ENCODE measurements around the gene SIRT5. TPM values are rescaled to one million over a fixed set of nuclear protein-coding genes. Genes with fewer than 3 reads are reported as not detected.

The SIRT5 gene
- polyA plus RNA-seq (2013): 15.7 TPM

DNA sequence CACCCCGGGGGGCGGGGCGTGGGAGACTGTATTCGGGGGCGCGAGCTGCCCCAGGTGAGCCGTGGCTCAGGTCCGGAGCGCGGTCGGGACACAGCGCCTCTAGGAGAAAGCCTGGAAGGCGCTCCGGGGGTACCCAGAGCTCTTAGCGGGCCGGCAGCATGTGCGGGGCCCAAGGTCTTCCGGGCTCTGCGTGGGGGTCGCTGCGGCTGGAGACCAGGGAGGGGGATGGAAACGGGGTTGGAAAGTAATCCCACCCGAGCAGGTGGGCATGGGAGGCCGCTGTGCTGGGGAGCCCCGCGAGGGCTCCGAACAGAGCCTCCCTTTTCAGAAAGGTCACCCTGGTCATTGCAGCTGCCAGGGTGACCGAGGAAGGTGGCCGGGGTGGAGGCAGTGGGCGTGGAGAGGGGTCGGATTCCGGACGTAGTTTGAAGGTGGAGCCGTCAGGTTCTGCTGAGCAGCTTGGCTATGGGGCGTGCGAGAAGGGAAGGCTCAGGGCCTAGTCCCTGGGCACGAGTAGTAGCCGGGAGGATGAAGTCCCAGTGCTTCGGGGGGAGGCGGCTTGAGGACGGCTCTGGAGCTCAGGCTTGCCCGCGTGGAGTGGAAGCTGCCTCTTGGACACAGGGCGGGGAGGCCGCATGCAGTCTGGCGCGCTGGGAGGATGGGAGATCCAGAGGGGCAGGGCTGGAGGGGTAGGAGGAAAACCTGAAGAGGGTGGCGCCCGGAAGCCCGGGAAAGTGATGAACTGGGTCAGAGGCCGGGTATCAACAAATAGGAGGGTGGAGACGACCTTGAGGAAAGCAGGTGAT lies at the start of gene SIRT5:
Gene SIRT5, plus strand, starts transcription at position 31 of the 806 bp plus-strand sequence. CDS start 9,510 bp downstream, outside the sequence.
- Histone ChIP-seq H3K4me3 (ENCODE audit: control insufficient read depth in 1 of 7, extremely low read depth in 1 of 7, insufficient read depth in 4 of 7, low read depth in 2 of 7, low read length in 6 of 7) (peak within 1 kb of the TSS; percentile 78 to 93 (median 84)), H3K9me3 (ENCODE audit: control extremely low read depth in 1 of 5, control insufficient read depth in 4 of 5, insufficient read depth in 2 of 5, low read depth in 1 of 5, low read length in 4 of 5) (peaks cover 0 to 2% (median 0%) of the 10 kb centered on the region in 5 experiments), H3K36me3 (ENCODE audit: control insufficient read depth in 4 of 4, insufficient read depth in 4 of 4, low read length in 3 of 4) (peaks cover 0 to 5% (median 2%) of the 10 kb centered on the region in 4 experiments), H3K4me1 (ENCODE audit: control extremely low read depth in 1 of 4, control insufficient read depth in 4 of 4, insufficient read depth in 4 of 4, low read length in 3 of 4) (peaks cover 6 to 18% (median 16%) of the 10 kb centered on the region in 4 experiments), H3K27ac (ENCODE audit: insufficient read depth in 1 of 2, low read depth in 1 of 2, low read length in 2 of 2, poor library complexity in 1 of 2, severe bottlenecking in 2 of 2) (peak within 1 kb of the TSS; percentile 54 to 87), H3K27me3 (replicated peaks in 2 of 5; ENCODE audit: control insufficient read depth in 4 of 5, insufficient read depth in 5 of 5, low read length in 4 of 5) (no peaks in the 10 kb centered on the region)
- peak; percentile 88 to 94 (median 92) for DNase-seq
- ChIA-PET POLR2A (interaction anchor here (0.6 to 1.7 kb wide), 7 partner anchors 16 to 121 kb away, joined by 3 to 9 read pairs (median 4); partner anchors contain the start of gene NOL7), CTCF (interaction anchor here (0.6 to 5.4 kb wide), 38 partner anchors 10 to 240 kb away, joined by 3 to 44 read pairs (median 4); partner anchors contain the start of gene NOL7)
- WGBS (ENCODE audit: insufficient coverage): 0% methylated on average over 47 of the region's 52 CpGs

DNA sequence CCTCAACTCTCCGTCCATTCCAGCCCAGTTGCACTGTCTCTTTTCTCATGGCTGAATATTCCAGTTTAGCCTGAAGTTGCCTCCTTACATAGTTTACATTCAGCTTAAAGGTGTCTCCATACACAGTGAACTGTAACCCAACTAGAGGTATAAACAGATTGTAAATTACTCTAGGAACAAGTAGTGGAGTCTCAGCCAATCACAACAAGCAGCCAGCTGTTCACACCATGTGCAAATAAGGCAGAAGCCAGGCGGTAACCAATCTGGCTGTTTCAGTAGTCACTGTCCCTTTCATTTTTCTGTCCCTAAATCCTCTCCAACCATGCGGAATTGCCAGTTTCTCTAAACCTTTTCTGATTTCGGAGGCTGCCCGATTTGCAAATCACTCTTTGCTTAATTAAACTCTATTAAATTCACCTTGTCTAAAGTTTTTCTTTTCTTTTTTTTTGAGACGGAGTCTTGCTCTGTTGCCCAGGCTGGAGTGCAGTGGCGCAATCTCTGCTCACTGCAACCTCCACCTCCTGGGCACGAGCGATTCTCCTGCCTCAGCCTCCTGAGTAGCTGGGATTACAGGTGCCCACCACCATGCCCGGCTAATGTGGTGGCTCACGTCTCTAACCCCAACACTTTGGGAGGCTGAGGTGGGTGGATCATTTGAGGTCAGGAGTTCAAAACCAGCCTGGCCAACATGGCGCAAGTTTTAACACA lies 49.4 kb upstream of the SIRT5 start:
- H3K4me3 ChIP-seq (ENCODE audit: control insufficient read depth in 1 of 7, extremely low read depth in 1 of 7, insufficient read depth in 4 of 7, low read depth in 2 of 7, low read length in 6 of 7): no peak overlapping the region
- 96% methylated on average over 9 of the region's 12 CpGs for WGBS (ENCODE audit: insufficient coverage)
- no peak overlapping the region for H3K27ac ChIP-seq (ENCODE audit: insufficient read depth in 1 of 2, low read depth in 1 of 2, low read length in 2 of 2, poor library complexity in 1 of 2, severe bottlenecking in 2 of 2)
- no peaks in the 10 kb centered on the region for H3K9me3 ChIP-seq (ENCODE audit: control extremely low read depth in 1 of 5, control insufficient read depth in 4 of 5, insufficient read depth in 2 of 5, low read depth in 1 of 5, low read length in 4 of 5)
- no peak for DNase-seq
- POLR2A ChIA-PET: interaction anchor here (1.2 kb wide), 1 partner anchor 13 kb away, joined by 4 read pairs; no protein-coding TSS in a partner anchor
- CTCF ChIA-PET: interaction anchor here (0.6 to 2.0 kb wide), 7 partner anchors 10 to 920 kb away, joined by 3 to 9 read pairs (median 5); partner anchors contain the start of gene SIRT5
- H3K27me3 ChIP-seq (replicated peaks in 2 of 5; ENCODE audit: control insufficient read depth in 4 of 5, insufficient read depth in 5 of 5, low read length in 4 of 5): no peaks in the 10 kb centered on the region
- H3K4me1 ChIP-seq (ENCODE audit: control extremely low read depth in 1 of 4, control insufficient read depth in 4 of 4, insufficient read depth in 4 of 4, low read length in 3 of 4): peaks cover 2 to 59% (median 47%) of the 10 kb centered on the region in 4 experiments
- H3K36me3 ChIP-seq (ENCODE audit: control insufficient read depth in 4 of 4, insufficient read depth in 4 of 4, low read length in 3 of 4): no peaks in the 10 kb centered on the region

DNA sequence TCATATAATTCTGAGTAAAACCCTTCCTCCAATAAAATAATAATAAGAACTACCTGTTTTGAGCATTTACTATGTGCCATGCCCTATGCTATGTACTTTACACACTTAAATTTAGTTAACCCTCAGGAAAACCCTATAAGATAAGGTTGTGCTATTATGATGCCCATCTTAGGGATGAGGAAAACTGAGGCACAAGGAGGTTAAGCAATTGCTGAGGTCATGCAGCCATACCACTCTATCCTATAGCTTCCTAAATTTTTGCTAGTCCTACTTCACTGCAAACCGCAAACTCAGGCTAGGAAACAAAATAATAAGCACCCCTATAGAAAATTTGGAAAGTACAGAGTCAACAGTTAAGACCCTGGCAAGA lies 48.1 kb upstream of the SIRT5 start:
- Histone ChIP-seq H3K9me3 (ENCODE audit: control extremely low read depth in 1 of 5, control insufficient read depth in 4 of 5, insufficient read depth in 2 of 5, low read depth in 1 of 5, low read length in 4 of 5) (no peaks in the 10 kb centered on the region), H3K36me3 (ENCODE audit: control insufficient read depth in 4 of 4, insufficient read depth in 4 of 4, low read length in 3 of 4) (no peaks in the 10 kb centered on the region), H3K4me1 (ENCODE audit: control extremely low read depth in 1 of 4, control insufficient read depth in 4 of 4, insufficient read depth in 4 of 4, low read length in 3 of 4) (peaks cover 2 to 59% (median 47%) of the 10 kb centered on the region in 4 experiments), H3K27me3 (replicated peaks in 2 of 5; ENCODE audit: control insufficient read depth in 4 of 5, insufficient read depth in 5 of 5, low read length in 4 of 5) (no peaks in the 10 kb centered on the region), H3K4me3 (ENCODE audit: control insufficient read depth in 1 of 7, extremely low read depth in 1 of 7, insufficient read depth in 4 of 7, low read depth in 2 of 7, low read length in 6 of 7) (no peak overlapping the region), H3K27ac (ENCODE audit: insufficient read depth in 1 of 2, low read depth in 1 of 2, low read length in 2 of 2, poor library complexity in 1 of 2, severe bottlenecking in 2 of 2) (peak overlapping the region in 1 of 2 experiments; percentile 65)
- CTCF ChIA-PET: interaction anchor here (0.5 to 2.0 kb wide), 16 partner anchors 10 to 407 kb away, joined by 3 to 9 read pairs (median 4); partner anchors contain the start of gene SIRT5
- DNase-seq: no peak
- POLR2A ChIA-PET: interaction anchor here (0.7 to 1.7 kb wide), 4 partner anchors 11 to 100 kb away, joined by 4 to 9 read pairs (median 4); partner anchors contain the start of gene SIRT5
- 0% methylated on average over 1 of the region's 1 CpG for WGBS (ENCODE audit: insufficient coverage)

- 27% methylated on average over 13 of the region's 17 CpGs for WGBS (ENCODE audit: insufficient coverage)
- peaks cover 2 to 59% (median 47%) of the 10 kb centered on the region in 4 experiments for H3K4me1 ChIP-seq (ENCODE audit: control extremely low read depth in 1 of 4, control insufficient read depth in 4 of 4, insufficient read depth in 4 of 4, low read length in 3 of 4)
- H3K36me3 ChIP-seq (ENCODE audit: control insufficient read depth in 4 of 4, insufficient read depth in 4 of 4, low read length in 3 of 4): no peaks in the 10 kb centered on the region
- CTCF ChIA-PET: interaction anchor here (0.5 to 2.0 kb wide), 20 partner anchors 10 to 406 kb away, joined by 3 to 9 read pairs (median 3); partner anchors contain the start of gene SIRT5
- no peaks in the 10 kb centered on the region for H3K27me3 ChIP-seq (replicated peaks in 2 of 5; ENCODE audit: control insufficient read depth in 4 of 5, insufficient read depth in 5 of 5, low read length in 4 of 5)
- peak; percentile 93 to 99 (median 98) for DNase-seq
- peak overlapping the region; percentile 34 to 79 for H3K27ac ChIP-seq (ENCODE audit: insufficient read depth in 1 of 2, low read depth in 1 of 2, low read length in 2 of 2, poor library complexity in 1 of 2, severe bottlenecking in 2 of 2)
- POLR2A ChIA-PET: interaction anchor here (0.7 to 1.7 kb wide), 4 partner anchors 11 to 101 kb away, joined by 4 to 9 read pairs (median 4); partner anchors contain the start of gene SIRT5
- no peaks in the 10 kb centered on the region for H3K9me3 ChIP-seq (ENCODE audit: control extremely low read depth in 1 of 5, control insufficient read depth in 4 of 5, insufficient read depth in 2 of 5, low read depth in 1 of 5, low read length in 4 of 5)
- H3K4me3 ChIP-seq (ENCODE audit: control insufficient read depth in 1 of 7, extremely low read depth in 1 of 7, insufficient read depth in 4 of 7, low read depth in 2 of 7, low read length in 6 of 7): peak overlapping the region in 2 of 7 experiments; percentile 6 to 59
These were observed 47.4 kb upstream of the SIRT5 start for GRCh38 chr6:13526727-13527670.

- CTCF ChIA-PET: interaction anchor here (0.7 to 1.5 kb wide), 6 partner anchors 41 to 114 kb away, joined by 3 to 5 read pairs (median 3); no protein-coding TSS in a partner anchor
- peaks cover 2 to 57% (median 47%) of the 10 kb centered on the region in 4 experiments for H3K4me1 ChIP-seq (ENCODE audit: control extremely low read depth in 1 of 4, control insufficient read depth in 4 of 4, insufficient read depth in 4 of 4, low read length in 3 of 4)
- peak in 1 of 3 donors; percentile 40 for DNase-seq
- no peak overlapping the region for H3K4me3 ChIP-seq (ENCODE audit: control insufficient read depth in 1 of 7, extremely low read depth in 1 of 7, insufficient read depth in 4 of 7, low read depth in 2 of 7, low read length in 6 of 7)
- H3K36me3 ChIP-seq (ENCODE audit: control insufficient read depth in 4 of 4, insufficient read depth in 4 of 4, low read length in 3 of 4): no peaks in the 10 kb centered on the region
- POLR2A ChIA-PET: interaction anchor here (1.7 kb wide), 1 partner anchor 47 kb away, joined by 9 read pairs; the partner anchor contains the start of gene SIRT5
- WGBS (ENCODE audit: insufficient coverage): 15% methylated on average over 1 of the region's 4 CpGs
- H3K27me3 ChIP-seq (replicated peaks in 2 of 5; ENCODE audit: control insufficient read depth in 4 of 5, insufficient read depth in 5 of 5, low read length in 4 of 5): no peaks in the 10 kb centered on the region
- no peaks in the 10 kb centered on the region for H3K9me3 ChIP-seq (ENCODE audit: control extremely low read depth in 1 of 5, control insufficient read depth in 4 of 5, insufficient read depth in 2 of 5, low read depth in 1 of 5, low read length in 4 of 5)
- H3K27ac ChIP-seq (ENCODE audit: insufficient read depth in 1 of 2, low read depth in 1 of 2, low read length in 2 of 2, poor library complexity in 1 of 2, severe bottlenecking in 2 of 2): no peak overlapping the region
These were observed 46.7 kb upstream of the SIRT5 start for GRCh38 chr6:13527671-13528056.

GRCh38 chr6:13528232-13528631 lies 46.2 kb upstream of the SIRT5 start:
- Histone ChIP-seq H3K4me1 (ENCODE audit: control extremely low read depth in 1 of 4, control insufficient read depth in 4 of 4, insufficient read depth in 4 of 4, low read length in 3 of 4) (peaks cover 2 to 54% (median 45%) of the 10 kb centered on the region in 4 experiments), H3K27me3 (replicated peaks in 2 of 5; ENCODE audit: control insufficient read depth in 4 of 5, insufficient read depth in 5 of 5, low read length in 4 of 5) (no peaks in the 10 kb centered on the region), H3K36me3 (ENCODE audit: control insufficient read depth in 4 of 4, insufficient read depth in 4 of 4, low read length in 3 of 4) (no peaks in the 10 kb centered on the region), H3K9me3 (ENCODE audit: control extremely low read depth in 1 of 5, control insufficient read depth in 4 of 5, insufficient read depth in 2 of 5, low read depth in 1 of 5, low read length in 4 of 5) (no peaks in the 10 kb centered on the region), H3K27ac (ENCODE audit: insufficient read depth in 1 of 2, low read depth in 1 of 2, low read length in 2 of 2, poor library complexity in 1 of 2, severe bottlenecking in 2 of 2) (no peak overlapping the region), H3K4me3 (ENCODE audit: control insufficient read depth in 1 of 7, extremely low read depth in 1 of 7, insufficient read depth in 4 of 7, low read depth in 2 of 7, low read length in 6 of 7) (no peak overlapping the region)
- ChIA-PET POLR2A (no interaction called here), CTCF (interaction anchor here (1.0 to 1.6 kb wide), 4 partner anchors 11 to 47 kb away, joined by 3 to 6 read pairs (median 4); no protein-coding TSS in a partner anchor)
- DNase-seq: peak in 2 of 3 donors; percentile 40 to 57
- WGBS (ENCODE audit: insufficient coverage): no CpG with 5 or more reads among the region's 3 CpGs
